Tibial artery (tissue), 4 donors: Measurements from ENCODE around the gene MYO3B.

Experiments
- DNase-seq, 2 donors: peaks; one replicate each; pipeline ENCODE4 v3.0.0-alpha.2; 2019
- H3K27ac ChIP-seq, 2 donors: fragments of 200-600 bp; sonication (generic) in 1 of 2; 1 replicate in 1 of 2; 2 replicates in 1 of 2; pipeline ENCODE4 v1.5.1; 2018 to 2019; ENCODE audit warnings: mild to moderate bottlenecking in 1 of 2
- H3K27me3 ChIP-seq, 2 donors: fragments of 200-600 bp; sonication (generic) in 1 of 2; one replicate each; pipeline versions ENCODE4 v1.5.1 to v1.6.0; 2016 to 2019
- H3K36me3 ChIP-seq, 3 donors: fragments of 200-600 bp; sonication (generic) in 2 of 3; one replicate each; pipeline ENCODE4 v1.5.1; 2016 to 2019; ENCODE audit warnings: mild to moderate bottlenecking in 2 of 3
- H3K4me1 ChIP-seq, 4 donors: fragments of 200-600 bp; sonication (generic) in 2 of 4; 1 replicate in 3 of 4; 2 replicates in 1 of 4; pipeline ENCODE4 v1.5.1; 2016 to 2019
- H3K4me3 ChIP-seq, 2 donors: fragments of 200-600 bp; sonication (generic) in 1 of 2; 1 replicate in 1 of 2; 2 replicates in 1 of 2; pipeline ENCODE4 v1.5.1; 2018 to 2019; ENCODE audit warnings: mild to moderate bottlenecking in 2 of 2
- H3K9me3 ChIP-seq, 3 donors: fragments of 200-600 bp; sonication (generic) in 1 of 3; one replicate each; pipeline ENCODE4 v1.5.1; 2016 to 2019
- intact Hi-C: fragments of 100-400 bp; cut with DNase I; formaldehyde crosslinking; loops from one replicate; pipeline ENCODE4 v1.15.0; 2023; ENCODE audit warnings: low total_unique reads
- TF ChIP-seq, protein P1 (sequence below), 2 experiments: fragments of 200-600 bp in 1 of 2; fragments of 450-650 bp in 1 of 2; IDR thresholded peaks; one replicate each; pipeline ENCODE4 v1.5.1; 2017 to 2019; ENCODE audit warnings: antibody characterized with exemption in 2 of 2, mild to moderate bottlenecking in 1 of 2, moderate library complexity in 1 of 2

Gene MYO3B

GRCh38 chr2:170143045-170143717 lies 34.8 kb upstream of the MYO3B start:
- TF ChIP-seq, protein P1, sequence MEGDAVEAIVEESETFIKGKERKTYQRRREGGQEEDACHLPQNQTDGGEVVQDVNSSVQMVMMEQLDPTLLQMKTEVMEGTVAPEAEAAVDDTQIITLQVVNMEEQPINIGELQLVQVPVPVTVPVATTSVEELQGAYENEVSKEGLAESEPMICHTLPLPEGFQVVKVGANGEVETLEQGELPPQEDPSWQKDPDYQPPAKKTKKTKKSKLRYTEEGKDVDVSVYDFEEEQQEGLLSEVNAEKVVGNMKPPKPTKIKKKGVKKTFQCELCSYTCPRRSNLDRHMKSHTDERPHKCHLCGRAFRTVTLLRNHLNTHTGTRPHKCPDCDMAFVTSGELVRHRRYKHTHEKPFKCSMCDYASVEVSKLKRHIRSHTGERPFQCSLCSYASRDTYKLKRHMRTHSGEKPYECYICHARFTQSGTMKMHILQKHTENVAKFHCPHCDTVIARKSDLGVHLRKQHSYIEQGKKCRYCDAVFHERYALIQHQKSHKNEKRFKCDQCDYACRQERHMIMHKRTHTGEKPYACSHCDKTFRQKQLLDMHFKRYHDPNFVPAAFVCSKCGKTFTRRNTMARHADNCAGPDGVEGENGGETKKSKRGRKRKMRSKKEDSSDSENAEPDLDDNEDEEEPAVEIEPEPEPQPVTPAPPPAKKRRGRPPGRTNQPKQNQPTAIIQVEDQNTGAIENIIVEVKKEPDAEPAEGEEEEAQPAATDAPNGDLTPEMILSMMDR (IDR thresholded peaks at IDR 0.05), result no peak
- DNase-seq, result no peak
- Histone ChIP-seq H3K36me3 (no peaks in the 10 kb centered on the region), H3K4me1 (no peaks in the 10 kb centered on the region), H3K27ac (no peak overlapping the region), H3K9me3 (no peaks in the 10 kb centered on the region), H3K4me3 (no peak overlapping the region), H3K27me3 (no peaks in the 10 kb centered on the region)
- intact Hi-C loops, result no loop called here

GRCh38 chr2:170144761-170145160 lies 33.2 kb upstream of the MYO3B start:
- no peaks in the 10 kb centered on the region for H3K36me3 ChIP-seq
- TF ChIP-seq, protein P1 (IDR thresholded peaks at IDR 0.05), result no peak
- no peaks in the 10 kb centered on the region for H3K9me3 ChIP-seq
- intact Hi-C loops, result no loop called here
- H3K4me1 ChIP-seq, result no peaks in the 10 kb centered on the region
- H3K4me3 ChIP-seq, result no peak overlapping the region
- DNase-seq, result no peak
- H3K27me3 ChIP-seq, result no peaks in the 10 kb centered on the region
- no peak overlapping the region for H3K27ac ChIP-seq

DNA sequence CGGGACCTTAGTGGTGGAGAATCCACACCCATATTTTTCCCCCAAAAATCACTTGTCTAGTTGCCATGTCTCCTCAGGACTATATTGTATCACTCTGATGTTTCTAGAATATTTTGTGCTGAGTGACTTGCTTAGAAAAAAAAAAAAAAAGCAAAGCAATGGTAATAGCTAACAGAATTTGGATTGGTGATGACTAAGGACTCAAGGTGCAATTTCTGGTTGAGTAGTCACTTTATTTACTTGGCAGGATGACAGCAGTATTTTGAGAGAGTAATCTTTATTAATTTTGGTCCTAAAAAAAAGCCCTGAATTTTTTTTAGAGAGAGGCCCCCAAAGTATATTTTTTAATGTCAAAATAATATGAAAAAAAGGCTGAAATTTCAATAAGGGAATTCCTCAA lies 32.8 kb upstream of the MYO3B start:
- no peaks in the 10 kb centered on the region for H3K27me3 ChIP-seq
- H3K9me3 ChIP-seq, result no peaks in the 10 kb centered on the region
- H3K36me3 ChIP-seq, result no peaks in the 10 kb centered on the region
- intact Hi-C loops, result no loop called here
- no peak for DNase-seq
- no peak overlapping the region for H3K4me3 ChIP-seq
- TF ChIP-seq, protein P1 (IDR thresholded peaks at IDR 0.05), result no peak
- no peaks in the 10 kb centered on the region for H3K4me1 ChIP-seq
- no peak overlapping the region for H3K27ac ChIP-seq

DNA sequence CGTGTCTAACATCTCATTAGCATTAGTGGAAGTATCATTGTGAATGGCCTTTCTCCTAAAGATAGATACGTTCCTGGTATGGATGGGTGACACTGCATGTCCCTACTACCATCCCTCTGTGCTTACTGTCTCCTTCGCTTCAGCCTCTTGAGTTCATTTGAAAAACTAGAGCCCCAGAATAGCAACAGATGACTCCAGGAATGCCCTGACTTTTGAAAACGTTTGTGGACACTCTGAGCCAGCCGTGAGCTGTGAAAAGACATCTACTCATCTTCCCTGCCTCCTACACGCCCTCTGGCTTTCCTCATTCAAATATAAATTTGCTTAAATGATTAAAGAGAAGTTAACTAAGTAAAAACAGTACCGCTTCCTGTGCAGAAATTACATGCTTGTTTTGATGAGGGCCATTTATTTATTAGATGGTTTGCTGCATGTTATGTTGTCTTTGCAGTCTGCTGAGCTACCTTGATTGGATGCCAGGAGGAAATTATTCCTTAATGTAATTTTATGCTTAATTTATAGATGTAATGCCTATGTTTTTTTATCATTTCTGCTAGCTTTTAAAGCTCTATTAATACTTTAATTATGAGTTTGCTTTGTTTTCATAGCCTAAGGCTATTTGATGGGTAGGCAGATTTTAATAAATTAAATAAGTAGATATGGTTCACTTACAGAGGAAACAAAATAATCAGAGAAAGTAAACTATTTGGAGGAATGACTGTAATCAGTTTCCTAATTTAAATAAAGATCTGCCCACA lies 32.1 kb upstream of the MYO3B start:
- no peaks in the 10 kb centered on the region for H3K9me3 ChIP-seq
- intact Hi-C loops, result no loop called here
- no peak overlapping the region for H3K4me3 ChIP-seq
- no peak overlapping the region for H3K27ac ChIP-seq
- no peaks in the 10 kb centered on the region for H3K27me3 ChIP-seq
- H3K4me1 ChIP-seq, result no peaks in the 10 kb centered on the region
- no peaks in the 10 kb centered on the region for H3K36me3 ChIP-seq
- no peak for DNase-seq
- TF ChIP-seq, protein P1 (IDR thresholded peaks at IDR 0.05), result no peak

GRCh38 chr2:170146784-170147183 lies 31.2 kb upstream of the MYO3B start:
- Histone ChIP-seq H3K27ac (no peak overlapping the region), H3K9me3 (no peaks in the 10 kb centered on the region), H3K36me3 (no peaks in the 10 kb centered on the region), H3K4me3 (no peak overlapping the region), H3K27me3 (no peaks in the 10 kb centered on the region), H3K4me1 (no peaks in the 10 kb centered on the region)
- TF ChIP-seq, protein P1 (IDR thresholded peaks at IDR 0.05), result no peak
- intact Hi-C loops, result no loop called here
- DNase-seq, result no peak
